LNCaP clone FGC (cell line): ENCODE measurements around the gene MTA2.

Experiments used
- DNase-seq: peaks from one replicate; pipeline ENCODE4 v3.0.0-alpha.2; 2011; ENCODE audit warnings: low read depth
- H3K4me3 ChIP-seq: 2 replicates; pipeline ENCODE4 v1.5.1; 2011; ENCODE audit warnings: mild to moderate bottlenecking, low read depth, low read length, control low read depth
- TF ChIP-seq, protein P1 (sequence below): IDR thresholded peaks from 2 replicates; pipeline ENCODE4 v1.5.1; 2012; ENCODE audit warnings: mild to moderate bottlenecking; ENCODE audit not compliant: control insufficient read depth, insufficient read depth; ENCODE audit errors: extremely low read depth

The MTA2 gene

GRCh38 chr11:62578541-62578940, 23.1 kb downstream of the MTA2 start:
- TF ChIP-seq, protein P1, sequence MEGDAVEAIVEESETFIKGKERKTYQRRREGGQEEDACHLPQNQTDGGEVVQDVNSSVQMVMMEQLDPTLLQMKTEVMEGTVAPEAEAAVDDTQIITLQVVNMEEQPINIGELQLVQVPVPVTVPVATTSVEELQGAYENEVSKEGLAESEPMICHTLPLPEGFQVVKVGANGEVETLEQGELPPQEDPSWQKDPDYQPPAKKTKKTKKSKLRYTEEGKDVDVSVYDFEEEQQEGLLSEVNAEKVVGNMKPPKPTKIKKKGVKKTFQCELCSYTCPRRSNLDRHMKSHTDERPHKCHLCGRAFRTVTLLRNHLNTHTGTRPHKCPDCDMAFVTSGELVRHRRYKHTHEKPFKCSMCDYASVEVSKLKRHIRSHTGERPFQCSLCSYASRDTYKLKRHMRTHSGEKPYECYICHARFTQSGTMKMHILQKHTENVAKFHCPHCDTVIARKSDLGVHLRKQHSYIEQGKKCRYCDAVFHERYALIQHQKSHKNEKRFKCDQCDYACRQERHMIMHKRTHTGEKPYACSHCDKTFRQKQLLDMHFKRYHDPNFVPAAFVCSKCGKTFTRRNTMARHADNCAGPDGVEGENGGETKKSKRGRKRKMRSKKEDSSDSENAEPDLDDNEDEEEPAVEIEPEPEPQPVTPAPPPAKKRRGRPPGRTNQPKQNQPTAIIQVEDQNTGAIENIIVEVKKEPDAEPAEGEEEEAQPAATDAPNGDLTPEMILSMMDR: no peak
- no peak for DNase-seq
- no peak overlapping the region for H3K4me3 ChIP-seq

DNA sequence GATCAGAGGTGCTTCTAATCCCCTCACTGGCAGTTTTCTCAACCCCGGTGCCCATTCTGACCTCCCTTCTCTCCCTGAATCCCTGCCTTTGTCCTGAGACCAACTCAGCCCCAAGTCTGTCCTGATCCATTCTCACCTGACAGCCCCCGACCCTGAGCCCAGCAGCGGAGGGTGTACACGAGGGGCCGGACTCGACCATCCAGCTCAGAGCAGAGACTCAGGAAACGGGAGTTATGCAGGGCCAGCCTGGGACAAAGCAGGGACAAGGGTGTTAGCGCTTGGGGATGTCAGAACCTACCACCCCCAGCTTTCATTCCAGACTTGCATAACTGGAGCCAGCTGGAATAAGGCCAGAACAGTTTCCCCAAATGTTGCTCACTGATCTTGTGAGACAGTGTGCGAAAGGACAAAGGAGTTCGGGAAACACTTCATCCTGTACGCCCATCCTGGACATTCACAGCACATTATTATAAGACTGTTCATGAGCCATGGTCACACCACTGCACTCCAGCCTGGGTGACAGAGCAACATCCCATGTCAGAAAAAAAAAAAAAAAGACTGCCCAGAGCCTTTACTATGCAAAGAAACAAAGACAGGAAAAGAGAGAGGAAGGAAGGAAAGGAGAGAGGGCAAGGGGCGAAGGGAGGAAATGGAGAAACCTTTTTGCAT, 24.5 kb downstream of the MTA2 start:
- H3K4me3 ChIP-seq: no peak overlapping the region
- no peak for DNase-seq
- TF ChIP-seq, protein P1: no peak

DNA sequence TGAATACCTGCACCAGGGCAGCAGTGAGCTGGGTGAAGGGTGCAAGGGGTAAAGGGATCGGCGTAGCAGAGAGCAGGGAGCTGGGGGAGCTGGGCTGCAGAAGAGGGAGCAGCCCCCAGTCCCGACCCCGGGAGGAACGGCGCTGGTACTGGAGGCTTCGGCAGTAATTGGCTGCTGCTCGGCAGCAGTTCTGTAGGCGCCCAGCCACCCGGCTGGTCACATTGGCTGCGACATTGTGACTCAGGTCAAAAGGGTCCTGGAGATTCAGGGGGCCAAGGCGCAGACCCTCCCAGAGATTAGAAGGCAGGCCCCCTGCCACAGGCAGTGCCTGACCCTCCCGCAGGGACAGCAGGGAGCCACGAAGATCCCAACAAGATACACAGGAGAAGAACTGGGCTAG, 25.8 kb downstream of the MTA2 start:
- TF ChIP-seq, protein P1: no peak
- DNase-seq: no peak
- no peak overlapping the region for H3K4me3 ChIP-seq

DNA sequence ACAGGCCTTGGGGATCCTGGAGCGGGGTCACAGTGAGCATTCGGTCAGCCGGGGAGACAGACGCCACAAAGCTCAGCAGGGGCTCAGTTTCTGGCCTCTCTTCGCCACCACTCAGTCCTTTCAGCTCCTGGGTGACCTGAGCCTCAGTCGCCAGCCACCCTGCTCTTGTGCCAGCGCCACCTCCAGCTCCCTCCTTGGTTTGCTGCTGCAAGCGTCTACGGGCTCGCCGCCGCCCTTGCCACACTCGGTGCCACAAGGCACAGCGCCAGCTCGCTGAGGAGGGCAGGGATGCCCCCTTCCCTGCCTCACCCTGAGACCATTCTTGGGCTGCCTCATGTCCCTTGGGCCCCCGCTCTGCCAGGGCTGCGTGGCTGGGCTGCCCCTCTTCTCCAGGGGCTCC, 26.5 kb downstream of the MTA2 start:
- TF ChIP-seq, protein P1: no peak
- H3K4me3 ChIP-seq: peak overlapping the region; percentile 82
- no peak for DNase-seq

GRCh38 chr11:62574363-62575071, 27.1 kb downstream of the MTA2 start:
- DNase-seq: no peak
- H3K4me3 ChIP-seq: peak overlapping the region; percentile 82
- TF ChIP-seq, protein P1: no peak

- peak; percentile 99 for DNase-seq
- peak within 1 kb of the TSS; percentile 82 for H3K4me3 ChIP-seq
- TF ChIP-seq, protein P1: no peak
These were observed 27.9 kb downstream of the MTA2 start, which contains the start of gene EEF1G for GRCh38 chr11:62573592-62574362. Gene EEF1G, minus strand, starts transcription at chr11:62573891. Its CDS starts 49 bp downstream, at chr11:62573842.
